SK-N-SH (cell line): ENCODE measurements around the gene ACSF3. TPM values are rescaled to one million over a fixed set of nuclear protein-coding genes. Genes with fewer than 3 reads are reported as not detected.

ENCODE experiments used
- CTCF ChIA-PET: fragments of 300-600, 350-600 bp; formaldehyde crosslinking; extraction: SDS; loops from one replicate; lab custom pipeline; 2021; lab: Yijun Ruan, JAX
- POLR2A ChIA-PET: fragments of 350-600 bp; sonication (Branson Sonifier 250); formaldehyde crosslinking; extraction: SDS; loops from one replicate; lab custom pipeline; 2020; ENCODE audit warnings: antibody characterized with exemption, inconsistent platforms; lab: Yijun Ruan, JAX
- DNase-seq: peaks from one replicate; pipeline ENCODE4 v3.0.0; 2012
- H2AFZ ChIP-seq: fragments of 200-600 bp; sonication (generic); 2 replicates; pipeline ENCODE4 v1.8.1; 2016; ENCODE audit warnings: antibody characterized with exemption, mild to moderate bottlenecking, low read depth
- H3F3A ChIP-seq: fragments of 200-600 bp; sonication (generic); replicated peaks from 2 replicates; pipeline ENCODE3; 2016; ENCODE audit warnings: antibody characterized with exemption, mild to moderate bottlenecking; ENCODE audit not compliant: insufficient read depth
- H3K27ac ChIP-seq, 2 experiments: fragments of 200-500 bp in 1 of 2; fragments of 200-600 bp in 1 of 2; sonication (Bioruptor generic) in 1 of 2; sonication (generic), shearing (Covaris generic) in 1 of 2; 2 replicates each; pipeline versions ENCODE4 v1.5.1 to v1.6.1; 2014 to 2016; ENCODE audit warnings: low read depth in 2 of 2, inconsistent platforms in 1 of 2, low read length in 1 of 2, mild to moderate bottlenecking in 1 of 2, mixed read lengths in 1 of 2
- H3K27me3 ChIP-seq: fragments of 200-600 bp; sonication (generic), shearing (Covaris generic); 2 replicates; pipeline ENCODE4 v1.6.1; 2016; ENCODE audit warnings: mixed run types; ENCODE audit not compliant: insufficient read depth
- H3K36me3 ChIP-seq, 2 experiments: fragments of 200-500 bp in 1 of 2; fragments of 200-600 bp in 1 of 2; sonication (Bioruptor generic) in 1 of 2; sonication (generic) in 1 of 2; replicated peaks in 1 of 2; 2 replicates each; pipeline versions ENCODE3 to v1.5.1; 2014 to 2016; ENCODE audit warnings: low read length in 1 of 2, mild to moderate bottlenecking in 1 of 2; ENCODE audit not compliant: insufficient read depth in 2 of 2, control insufficient read depth in 1 of 2
- H3K4me1 ChIP-seq, 2 experiments: fragments of 200-500 bp in 1 of 2; fragments of 200-600 bp in 1 of 2; sonication (Bioruptor generic) in 1 of 2; sonication (generic), shearing (Covaris generic) in 1 of 2; 2 replicates each; pipeline versions ENCODE4 v1.5.1 to v1.6.1; 2014 to 2016; ENCODE audit warnings: low read depth in 1 of 2, low read length in 1 of 2, mixed run types in 1 of 2; ENCODE audit not compliant: insufficient read depth in 2 of 2, control insufficient read depth in 1 of 2
- H3K4me2 ChIP-seq: fragments of 200-600 bp; sonication (generic), shearing (Covaris generic); 2 replicates; pipeline ENCODE4 v1.6.1; 2017; ENCODE audit warnings: mixed run types
- H3K4me3 ChIP-seq, 2 experiments: fragments of 200-500 bp in 1 of 2; fragments of 200-600 bp in 1 of 2; sonication (Bioruptor generic) in 1 of 2; sonication (generic), shearing (Covaris generic) in 1 of 2; 2 replicates each; pipeline versions ENCODE4 v1.5.1 to v1.8.1; 2014 to 2016; ENCODE audit warnings: low read depth in 2 of 2, inconsistent platforms in 1 of 2, low read length in 1 of 2, mild to moderate bottlenecking in 1 of 2, mixed read lengths in 1 of 2, moderate library complexity in 1 of 2
- H3K79me2 ChIP-seq: fragments of 200-600 bp; sonication (generic); 2 replicates; pipeline ENCODE4 v1.8.1; 2017; ENCODE audit warnings: mild to moderate bottlenecking; ENCODE audit not compliant: insufficient read depth
- H3K9ac ChIP-seq: fragments of 200-600 bp; sonication (generic); 2 replicates; pipeline ENCODE4 v1.6.1; 2017; ENCODE audit warnings: mixed run types
- H3K9me2 ChIP-seq: fragments of 200-600 bp; sonication (generic); 2 replicates; pipeline ENCODE4 v1.6.1; 2017; ENCODE audit warnings: mixed run types
- H3K9me3 ChIP-seq: fragments of 200-600 bp; sonication (generic); 2 replicates; pipeline ENCODE4 v1.6.1; 2017; ENCODE audit warnings: mixed run types, mild to moderate bottlenecking, moderate library complexity
- H4K20me1 ChIP-seq: fragments of 200-600 bp; sonication (generic); 2 replicates; pipeline ENCODE4 v1.6.1; 2017; ENCODE audit warnings: mild to moderate bottlenecking, mixed run types; ENCODE audit not compliant: insufficient read depth
- CHD2 ChIP-seq: fragments of 150-350 bp; IDR thresholded peaks from 2 replicates; pipeline ENCODE4 v1.6.1; 2018; ENCODE audit warnings: low read length; ENCODE audit not compliant: partially characterized antibody
- FOSL2 ChIP-seq: IDR thresholded peaks from 2 replicates; pipeline ENCODE4 v1.4.0; 2012; ENCODE audit warnings: low read depth, mild to moderate bottlenecking, moderate library complexity, borderline replicate concordance
- GATA2 ChIP-seq: sonication (generic); formaldehyde crosslinking; IDR thresholded peaks from 2 replicates; pipeline ENCODE4 v1.5.0; 2020; ENCODE audit warnings: mild to moderate bottlenecking, missing genetic modification reagents
- IRF3 ChIP-seq: fragments of 150-350 bp; IDR thresholded peaks from 2 replicates; pipeline ENCODE4 v1.6.1; 2016; ENCODE audit warnings: mild to moderate bottlenecking, low read depth, low read length
- MAX ChIP-seq: IDR thresholded peaks from 2 replicates; pipeline ENCODE4 v1.4.0; 2012; ENCODE audit warnings: low read depth
- MXI1 ChIP-seq: IDR thresholded peaks from 2 replicates; pipeline ENCODE4 v1.6.1; 2012; ENCODE audit warnings: mild to moderate bottlenecking, low read depth, low read length, improper control_type of control experiment
- PBX3 ChIP-seq: IDR thresholded peaks from 2 replicates; pipeline ENCODE4; 2012
- REST ChIP-seq: IDR thresholded peaks from 2 replicates; pipeline ENCODE4 v1.6.1; 2012; ENCODE audit warnings: mild to moderate bottlenecking, low read depth, low read length, moderate library complexity
- TAF1 ChIP-seq: IDR thresholded peaks from 2 replicates; pipeline ENCODE4 v1.6.1; 2012; ENCODE audit warnings: low read depth, mild to moderate bottlenecking, low read length, moderate library complexity, borderline replicate concordance
- WGBS: methylation state at CpG from one replicate; pipeline ENCODE4 v1.1.6; 2017; ENCODE audit warnings: low lambda C conversion rate; 5-methylcytosine and 5-hydroxymethylcytosine counted together
- polyA plus RNA-seq, 3 experiments: library from polyadenylated mRNA; depleted of rRNA; stranded (reverse); fragments of >200 nt; gene quantifications; 2 replicates each; pipeline ENCODE4 v1.2.3, GENCODE V29; 2012

Gene ACSF3
- polyA plus RNA-seq, 1 of the 3 experiments (the other 2 are of a cell fraction) = 18.8 TPM

- Histone ChIP-seq H3K4me3 (no peak overlapping the region), H3F3A (no peaks in the 10 kb centered on the region), H3K9me2 (no peaks in the 10 kb centered on the region), H3K4me2 (no peak overlapping the region), H4K20me1 (0 out of 2 replicates have a peak, but pooled peaks cover 7% of the 10 kb centered on the region), H3K36me3 (no peaks in the 10 kb centered on the region), H3K4me1 (peaks cover 0 to 18% of the 10 kb centered on the region in 2 experiments; a peak in 1 of 4 replicates), H3K27ac (no peak overlapping the region), H3K79me2 (no peaks in the 10 kb centered on the region), H3K9me3 (no peaks in the 10 kb centered on the region), H3K27me3 (peaks cover 38% of the 10 kb centered on the region; the same call in 1 of the 2 replicates), H3K9ac (no peak overlapping the region), H2AFZ (no peak overlapping the region)
- ChIA-PET POLR2A (no interaction called here), CTCF (interaction anchor here (0.9 to 2.9 kb wide), 4 partner anchors 121 to 437 kb away, joined by 4 to 10 read pairs (median 8); no protein-coding TSS in a partner anchor)
- DNase-seq = no peak
- TF ChIP-seq FOSL2 = no peak
- no peak for TF ChIP-seq MXI1
- no peak for TF ChIP-seq IRF3
- TF ChIP-seq CHD2 = no peak
- TF ChIP-seq REST = no peak
- no peak for TF ChIP-seq TAF1
- TF ChIP-seq MAX = no peak
- no peak for TF ChIP-seq PBX3
- TF ChIP-seq GATA2 (CRISPR knock-in tag) = no peak
- WGBS = 79% methylated on average over 12 of the region's 23 CpGs
Measured at GRCh38 chr16:89174055-89174827, 80.6 kb downstream of the ACSF3 start.
